Measurements from ENCODE around the gene DPEP2NB. TPM values are rescaled to one million over a fixed set of nuclear protein-coding genes. Genes with fewer than 3 reads are reported as not detected.
"Not testable (repeated sequence)": the region's sequence is repeated elsewhere in the genome, so short reads cannot be mapped to it uniquely, and the experiment has no call there.

DPEP2NB gene
- total RNA-seq, 2 donors from 2014 or later: not detected

DNA sequence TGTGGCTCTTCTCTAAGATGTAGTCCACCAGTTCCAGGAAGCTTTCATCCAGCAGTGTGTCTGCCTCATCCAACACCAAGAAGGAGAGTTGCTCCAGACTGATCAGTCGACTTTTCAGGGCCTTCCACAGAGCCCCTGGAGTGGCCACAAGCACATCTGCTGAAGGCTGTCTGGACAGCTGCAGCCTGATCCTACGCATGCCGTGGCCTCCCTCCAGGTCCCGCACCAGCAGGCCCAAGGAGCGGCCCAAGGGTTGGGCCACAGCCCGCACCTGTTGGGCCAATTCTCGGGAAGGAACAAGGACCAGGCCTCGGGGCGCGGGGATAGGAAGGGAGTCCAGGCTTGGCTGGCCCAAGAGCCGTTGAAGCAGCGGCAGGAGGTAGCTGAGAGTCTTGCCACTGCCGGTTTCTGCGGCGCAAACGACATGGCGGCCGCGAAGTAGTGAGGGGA is 6.6 kb upstream of the DPEP2NB start:
- DNase-seq (no peak), ATAC-seq (peak; percentile 2)
- intact Hi-C loops (cut with DNase I, micrococcal nuclease): no loop called here

DNA sequence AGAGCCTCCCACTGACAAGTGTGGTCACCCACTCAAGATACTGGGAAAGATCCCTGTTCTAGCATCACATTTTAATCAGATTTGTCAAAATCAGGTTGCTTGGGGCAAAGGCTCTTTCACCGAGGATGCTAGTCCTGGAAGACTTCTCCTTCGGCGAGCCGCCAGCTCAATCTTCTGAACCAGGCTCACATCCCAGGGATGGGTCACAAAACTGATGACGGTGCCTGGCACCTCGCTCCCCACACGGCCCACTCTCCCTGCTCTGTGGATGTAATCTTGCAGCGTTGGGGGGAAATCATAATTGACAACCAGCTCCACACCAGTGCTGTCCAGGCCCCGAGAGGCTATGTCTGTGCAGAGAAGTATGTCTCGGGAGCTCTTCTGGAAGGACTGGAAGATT is 5.8 kb upstream of the DPEP2NB start:
- intact Hi-C loops (cut with DNase I, micrococcal nuclease): no loop called here
- ATAC-seq: no peak
- DNase-seq: no peak

DNA sequence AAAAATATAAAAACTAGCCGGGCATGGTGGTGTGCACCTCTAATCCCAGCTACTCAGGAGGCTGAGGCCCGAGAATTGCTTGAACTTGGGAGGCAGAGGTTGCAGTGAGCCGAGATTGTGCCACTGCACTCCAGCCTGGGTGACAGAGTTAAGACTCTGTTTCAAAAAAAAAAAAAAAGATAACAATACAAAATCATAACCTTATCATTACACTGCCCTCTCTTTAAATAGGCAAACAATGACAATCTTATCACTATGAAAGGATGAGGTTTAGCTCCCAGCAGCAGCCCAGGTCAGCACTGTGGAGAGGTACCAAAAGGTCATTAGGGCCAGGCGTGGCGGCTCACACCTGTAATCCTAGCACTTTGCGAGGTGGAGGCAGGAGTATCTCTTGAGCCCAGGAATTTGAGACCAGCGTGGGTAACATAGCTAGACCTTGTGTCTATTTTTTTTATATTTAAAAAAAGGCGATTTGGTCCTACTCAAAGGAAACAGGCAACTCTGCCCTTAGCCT is 3.5 kb upstream of the DPEP2NB start:
- DNase-seq (no peak), ATAC-seq (no peak)
- intact Hi-C loops (cut with DNase I, micrococcal nuclease): no loop called here

DNA sequence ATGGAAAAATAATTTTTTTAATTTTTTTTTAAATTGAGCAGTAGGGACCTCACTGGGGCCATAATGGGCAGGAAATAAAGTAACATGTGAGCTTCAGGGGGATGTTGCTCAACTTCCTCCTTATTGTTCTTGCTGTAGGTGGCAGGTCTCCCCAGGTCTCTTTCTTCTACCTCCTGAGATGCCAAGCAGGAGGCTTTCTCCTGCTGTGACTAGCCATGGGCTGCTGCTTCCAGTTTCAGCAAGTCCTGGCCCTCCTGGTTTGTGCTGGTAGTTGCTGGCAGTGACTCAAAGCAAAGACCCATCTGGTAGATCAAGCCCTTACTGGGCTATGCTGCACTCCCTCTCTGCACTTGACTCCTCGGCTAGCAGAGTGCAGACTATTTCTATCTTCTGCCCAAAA is 2.3 kb downstream of the DPEP2NB start:
- ATAC-seq (no peak), DNase-seq (no peak)
- intact Hi-C loops (cut with DNase I, micrococcal nuclease): no loop called here

DNA sequence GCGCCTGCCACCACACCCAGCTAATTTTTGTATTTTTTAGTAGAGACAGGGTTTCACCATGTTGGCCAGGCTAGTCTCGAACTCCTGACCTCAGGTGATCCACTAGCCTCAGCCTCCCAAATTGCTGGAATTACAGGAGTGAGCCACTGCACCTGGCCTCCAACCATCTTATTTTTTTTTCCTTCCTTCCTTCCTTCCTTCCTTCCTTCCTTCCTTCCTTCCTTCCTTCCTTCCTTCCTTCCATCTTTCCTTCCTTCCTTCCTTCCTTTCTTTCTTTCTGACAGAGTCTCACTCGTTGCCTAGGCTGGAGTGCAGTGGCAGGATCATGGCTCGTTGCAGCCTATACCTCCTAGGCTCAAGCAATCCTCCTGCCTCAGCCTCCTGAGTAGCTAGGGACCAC is 5.8 kb downstream of the DPEP2NB start:
- ATAC-seq; intact Hi-C loops (cut with DNase I, micrococcal nuclease); DNase-seq: not testable (repeated sequence)

DNA sequence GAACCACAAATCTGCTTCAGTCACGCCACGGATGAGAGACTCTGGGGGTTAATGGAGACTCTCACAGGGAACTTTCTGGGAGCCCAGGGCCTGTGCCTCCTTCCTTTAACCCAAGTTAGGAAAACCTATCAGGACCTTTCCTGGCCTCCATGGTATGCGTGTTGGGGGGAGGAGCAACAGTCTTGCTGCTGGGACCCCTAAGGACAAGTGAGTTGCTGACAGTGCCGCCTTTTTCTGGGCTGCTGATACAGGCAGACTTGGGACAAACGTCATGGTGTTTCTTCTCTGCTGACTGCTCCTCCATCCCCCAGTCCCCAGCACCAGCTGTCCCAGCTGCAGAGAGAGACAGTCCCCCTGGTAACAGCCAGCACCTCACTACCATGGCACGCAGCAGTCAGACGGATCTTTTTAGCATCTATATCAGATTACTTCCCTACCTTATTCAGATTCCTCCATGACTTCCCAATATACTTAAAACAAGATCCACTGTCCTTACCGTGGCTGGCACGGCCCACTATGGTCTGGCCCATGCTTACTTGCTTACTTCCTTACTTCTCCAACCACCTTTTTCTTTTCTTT is 6.5 kb downstream of the DPEP2NB start:
- DNase-seq (no peak), ATAC-seq (no peak)

DNA sequence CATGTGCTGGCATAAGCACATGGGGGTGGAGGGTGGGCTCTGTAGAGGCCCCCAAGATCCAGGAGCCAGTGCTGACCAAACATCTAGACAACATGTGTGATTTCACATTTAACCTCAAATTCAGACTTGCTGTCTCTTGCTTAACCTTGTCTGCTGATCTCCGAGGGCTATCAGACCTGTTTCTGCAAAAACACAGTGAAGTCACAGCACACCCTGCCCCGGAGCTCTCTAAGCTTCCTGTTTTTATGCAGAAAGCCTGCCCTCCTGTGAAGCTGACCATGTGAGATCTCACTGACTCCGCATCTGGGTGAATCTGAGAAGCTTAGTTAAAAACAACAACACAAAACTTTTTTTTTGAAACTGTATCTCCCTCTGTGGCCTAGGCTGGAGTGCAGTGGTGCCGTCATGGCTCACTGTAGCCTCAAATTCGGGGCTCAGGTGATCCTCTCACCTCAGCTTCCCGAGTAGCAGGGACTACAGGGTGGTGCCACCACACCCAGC is 9.9 kb downstream of the DPEP2NB start:
- peak in 1 of 2 donors; percentile 46 for DNase-seq
- ATAC-seq: peak; percentile 33
- intact Hi-C loops (cut with DNase I, micrococcal nuclease): no loop called here

More for the DNA sequence above, 6.5 kb downstream of the DPEP2NB start:
- intact Hi-C loops (cut with DNase I, micrococcal nuclease): no loop called here

DNA sequence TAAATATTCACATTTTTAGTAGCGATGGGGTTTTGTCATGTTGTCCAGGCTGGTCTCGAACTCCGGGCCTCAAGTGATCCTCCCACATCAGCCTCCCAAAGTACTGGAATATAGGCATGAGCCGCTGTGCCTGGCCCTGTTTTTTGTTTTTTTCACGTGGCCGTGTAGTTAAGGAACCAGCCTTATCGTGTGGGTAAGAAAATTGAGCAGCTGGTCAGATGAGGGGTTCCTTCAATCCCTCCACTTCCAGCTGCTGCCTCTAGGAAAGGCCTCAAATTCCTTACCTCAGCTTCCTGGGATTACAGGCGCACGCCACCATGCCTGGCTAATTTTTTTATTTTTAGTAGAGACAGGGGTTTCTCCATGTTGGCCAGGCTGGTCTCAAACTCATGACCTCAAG is 10.5 kb downstream of the DPEP2NB start:
- intact Hi-C loops (cut with DNase I, micrococcal nuclease): no loop called here
- DNase-seq (no peak), ATAC-seq (no peak)

DNA sequence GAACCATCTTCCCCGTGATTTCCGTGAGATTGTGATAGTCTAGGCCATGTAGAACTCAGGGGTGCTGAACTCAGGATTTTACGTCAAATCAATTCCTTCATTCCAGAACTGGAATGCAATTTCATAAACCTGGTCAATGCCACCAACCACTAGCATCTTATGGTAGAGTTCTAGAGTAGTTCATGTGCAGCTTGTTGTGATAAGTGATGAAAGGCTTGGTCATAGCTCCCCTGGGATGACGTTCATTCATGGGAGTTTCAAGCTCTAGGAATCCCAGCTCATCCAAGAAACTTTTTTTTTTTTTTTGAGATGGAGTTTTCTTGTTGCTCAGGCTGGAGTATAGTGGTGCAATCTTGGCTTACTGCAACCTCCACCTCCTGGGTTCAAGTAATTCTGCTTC is 12.7 kb downstream of the DPEP2NB start:
- ATAC-seq (no peak), DNase-seq (no peak)
- intact Hi-C loops (cut with DNase I, micrococcal nuclease): no loop called here

DNA sequence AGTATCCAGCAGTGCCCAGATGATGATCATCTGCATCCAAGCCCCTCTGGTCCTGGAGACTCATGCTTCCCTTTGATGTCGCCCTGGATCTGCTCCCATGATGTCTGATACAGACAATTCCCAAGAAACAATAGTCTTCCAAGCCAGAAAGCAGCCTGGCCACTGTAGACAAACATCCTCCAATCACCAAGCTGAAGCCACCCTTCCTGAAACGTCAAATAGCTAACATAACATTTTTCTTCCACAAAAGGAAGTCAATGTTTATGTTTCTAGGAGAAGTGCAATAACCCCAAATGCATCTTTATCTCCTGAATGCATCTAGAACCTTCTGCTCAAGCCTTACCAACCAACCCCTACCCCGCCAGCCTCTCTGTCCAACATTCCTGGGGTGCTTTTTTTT is 15.3 kb downstream of the DPEP2NB start:
- ATAC-seq: no peak
- intact Hi-C loops (cut with DNase I, micrococcal nuclease): no loop called here
- DNase-seq: no peak

DNA sequence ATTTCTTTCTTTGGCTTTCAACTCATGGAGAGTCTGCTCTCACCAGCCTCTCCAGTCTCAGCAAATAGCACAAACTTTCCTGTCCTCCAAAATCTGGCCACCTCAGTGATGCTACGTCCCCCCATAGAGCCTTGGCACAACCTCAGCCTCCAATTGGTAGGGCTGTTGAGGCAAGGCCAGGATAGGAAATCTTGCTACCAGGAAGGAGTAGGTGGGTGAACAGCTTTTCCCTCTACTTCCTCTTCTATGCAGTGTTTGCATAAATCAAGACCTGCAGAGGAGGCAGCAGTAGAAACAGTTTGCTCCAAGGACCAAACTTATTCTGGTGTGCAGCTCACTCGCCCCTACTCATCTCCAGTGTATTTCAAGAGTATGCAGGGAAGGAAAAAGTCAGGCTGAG is 15.7 kb downstream of the DPEP2NB start:
- no peak for ATAC-seq

DNA sequence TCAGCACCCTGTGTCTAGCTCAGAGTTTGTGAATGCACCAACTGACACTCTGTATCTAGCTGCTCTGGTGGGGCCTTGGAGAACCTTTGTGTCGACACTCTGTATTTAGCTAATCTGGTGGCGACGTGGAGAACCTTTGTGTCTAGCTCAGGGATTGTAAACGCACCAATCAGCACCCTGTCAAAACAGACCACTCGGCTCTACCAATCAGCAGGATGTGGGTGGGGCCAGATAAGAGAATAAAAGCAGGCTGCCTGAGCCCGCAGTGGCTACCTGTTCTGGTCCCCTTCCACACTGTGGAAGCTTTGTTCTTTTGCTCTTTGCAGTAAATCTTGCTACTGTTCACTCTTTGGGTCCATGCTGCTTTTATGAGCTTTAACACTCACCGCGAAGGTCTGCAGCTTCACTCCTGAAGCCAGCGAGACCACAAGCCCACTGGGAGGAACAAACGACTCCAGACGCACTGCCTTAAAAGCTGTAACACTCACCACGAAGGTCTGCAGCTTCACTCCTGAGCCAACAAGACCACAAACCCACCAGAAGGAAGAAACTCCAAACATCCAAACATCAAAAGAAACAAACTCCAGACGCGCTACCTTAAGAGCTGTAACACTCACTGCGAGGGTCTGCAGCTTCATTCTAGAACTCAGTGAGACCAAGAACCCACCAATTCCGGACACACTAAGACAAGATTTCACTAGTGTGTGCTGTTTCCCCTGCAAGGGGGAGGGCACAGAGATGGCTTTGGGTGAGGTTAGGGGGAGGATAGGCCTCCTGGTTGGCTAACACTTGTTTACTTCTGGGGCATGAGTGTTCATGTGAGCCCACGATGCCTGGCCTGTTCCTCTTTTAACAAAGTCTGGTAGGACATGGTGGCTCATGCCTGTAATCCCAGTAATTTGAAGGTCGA is 16.7 kb downstream of the DPEP2NB start, which contains the start of gene DPEP2:
TSS of gene DPEP2 (minus strand) at position 706 of the 910 bp plus-strand sequence. CDS start 6,272 bp downstream, outside the sequence.
- peak; percentile 32 for ATAC-seq
- DNase-seq; intact Hi-C loops (cut with DNase I, micrococcal nuclease): not testable (repeated sequence)

More for the DNA sequence above, 15.7 kb downstream of the DPEP2NB start:
- DNase-seq: no peak
- intact Hi-C loops (cut with DNase I, micrococcal nuclease): no loop called here

DNA sequence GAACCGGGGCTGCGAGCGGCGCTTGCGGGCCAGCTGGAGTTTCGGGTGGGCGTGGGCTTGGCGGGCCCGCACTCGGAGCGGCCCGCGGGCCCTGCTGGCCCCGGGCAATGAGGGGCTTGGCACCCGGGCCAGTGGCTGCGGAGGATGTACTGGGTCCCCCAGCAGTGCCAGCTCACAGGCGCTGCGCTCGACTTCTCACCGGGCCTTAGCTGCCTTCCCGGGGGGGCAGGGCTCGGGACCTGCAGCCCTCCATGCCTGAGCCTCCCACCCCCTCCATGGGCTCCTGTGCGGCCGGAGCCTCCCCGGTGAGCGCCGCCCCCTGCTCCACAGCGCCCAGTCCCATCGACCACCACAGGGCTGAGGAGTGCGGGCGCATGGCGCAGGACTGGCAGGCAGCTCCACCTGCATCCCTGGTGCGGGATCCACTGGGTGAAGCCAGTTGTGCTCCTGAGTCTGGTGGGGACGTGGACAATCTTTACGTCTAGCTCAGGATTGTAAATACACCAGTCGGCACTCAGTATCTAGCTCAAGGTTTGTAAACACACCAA is 17.4 kb downstream of the DPEP2NB start:
- intact Hi-C loops (cut with DNase I, micrococcal nuclease); ATAC-seq; DNase-seq: not testable (repeated sequence)

DNA sequence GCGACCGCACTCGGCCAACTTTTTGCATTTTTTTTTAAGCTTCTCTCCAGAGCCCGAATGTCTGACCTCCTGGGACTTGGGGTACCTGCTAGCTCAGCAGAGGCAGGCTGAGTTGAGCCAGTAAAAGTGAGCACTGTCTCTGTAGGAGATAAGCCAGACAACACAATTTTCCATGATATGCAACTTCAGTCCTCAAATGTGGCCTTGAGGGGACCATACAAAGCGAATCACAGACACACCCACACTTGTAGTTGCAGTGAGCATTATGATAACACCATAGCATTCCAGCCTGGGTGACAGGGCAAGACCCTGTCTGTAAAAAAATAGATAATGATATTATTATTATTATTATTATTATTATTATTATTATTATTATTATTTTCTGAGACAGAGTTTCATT is 19.0 kb downstream of the DPEP2NB start:
- intact Hi-C loops (cut with DNase I, micrococcal nuclease): no loop called here
- no peak for DNase-seq
- no peak for ATAC-seq

DNA sequence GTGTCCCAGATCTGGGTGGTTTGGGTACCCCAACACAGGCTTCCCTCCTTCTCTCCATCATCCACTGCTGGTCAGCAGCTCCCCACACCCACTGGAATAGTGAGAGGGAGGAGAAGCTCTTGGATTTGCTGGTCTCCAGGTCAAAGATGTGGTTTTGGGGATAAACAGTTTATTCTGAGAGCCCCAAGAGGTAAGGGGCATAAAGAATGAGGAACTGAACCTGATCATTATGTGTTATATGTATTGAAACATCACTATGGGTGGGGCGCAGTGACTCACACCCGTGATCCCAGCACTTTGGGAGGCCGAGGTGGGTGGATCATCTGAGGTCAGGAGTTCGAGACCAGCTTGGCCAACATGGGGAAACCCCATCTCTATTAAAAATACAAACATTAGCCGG is 20.3 kb downstream of the DPEP2NB start:
- no peak for DNase-seq
- intact Hi-C loops (cut with DNase I, micrococcal nuclease): no loop called here
- ATAC-seq: no peak

DNA sequence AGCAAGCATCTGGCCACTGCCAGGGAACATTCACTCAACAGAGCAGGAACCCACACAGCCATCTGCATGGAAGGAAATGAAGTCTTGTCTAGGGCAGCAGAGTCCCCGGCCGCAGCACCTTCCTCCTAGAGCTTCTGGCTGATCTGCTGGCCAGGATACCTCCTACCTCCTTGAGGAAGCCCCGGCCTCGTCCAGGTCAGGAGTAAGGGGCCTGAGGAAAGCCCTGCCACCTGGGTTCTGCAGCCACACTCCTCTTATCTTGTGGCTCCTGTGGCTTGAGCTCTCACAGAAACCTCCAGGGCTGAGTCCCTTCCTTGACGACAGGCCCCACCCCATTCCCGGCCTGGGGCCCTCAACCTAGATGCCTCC is 21.7 kb downstream of the DPEP2NB start:
- intact Hi-C loops (cut with DNase I, micrococcal nuclease); ATAC-seq; DNase-seq: not testable (repeated sequence)

DNA sequence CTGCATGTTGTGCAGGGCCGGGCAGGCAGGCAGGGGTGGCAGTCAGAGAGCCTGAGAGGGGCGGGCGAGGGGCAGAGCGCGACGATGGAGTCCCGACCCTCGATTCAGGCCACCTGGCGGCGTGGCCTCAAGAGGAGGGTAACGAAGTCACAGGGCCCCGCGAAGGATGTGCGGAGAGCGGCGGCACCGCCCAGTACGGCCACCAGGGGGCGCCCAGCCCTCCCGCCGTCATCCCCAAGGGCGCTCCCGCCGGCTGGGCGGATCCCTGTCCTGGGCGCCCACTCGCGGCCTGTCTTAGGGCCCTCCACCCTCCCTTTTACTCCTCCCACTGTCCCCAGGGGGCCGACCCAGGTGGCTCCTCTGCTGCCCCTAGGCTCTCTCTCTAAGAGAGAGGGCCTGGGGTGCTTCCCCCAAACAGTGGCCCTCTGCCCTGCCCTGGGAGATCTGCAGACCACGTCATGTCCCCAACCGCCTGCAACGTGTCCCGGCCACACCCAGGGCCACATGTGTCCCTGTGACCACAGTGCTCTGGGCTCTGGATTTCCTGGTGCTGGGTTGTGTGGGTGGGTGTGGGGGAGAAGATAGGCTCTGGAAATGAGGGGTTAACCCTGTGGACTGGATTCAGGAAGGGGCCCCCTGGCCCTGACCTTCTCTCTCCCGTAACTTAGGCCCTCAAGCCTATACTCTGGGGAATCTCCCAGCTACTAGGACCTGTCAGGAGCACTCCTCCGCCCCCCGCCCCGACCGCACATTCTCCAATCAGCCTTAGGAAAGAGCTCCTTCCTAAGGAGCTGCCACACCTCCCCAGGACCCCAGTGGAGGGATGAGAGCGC is 22.3 kb downstream of the DPEP2NB start:
- ATAC-seq (peak; percentile 92), DNase-seq (peak; percentile 81 to 86)
- intact Hi-C loops (cut with DNase I, micrococcal nuclease): no loop called here

DNA sequence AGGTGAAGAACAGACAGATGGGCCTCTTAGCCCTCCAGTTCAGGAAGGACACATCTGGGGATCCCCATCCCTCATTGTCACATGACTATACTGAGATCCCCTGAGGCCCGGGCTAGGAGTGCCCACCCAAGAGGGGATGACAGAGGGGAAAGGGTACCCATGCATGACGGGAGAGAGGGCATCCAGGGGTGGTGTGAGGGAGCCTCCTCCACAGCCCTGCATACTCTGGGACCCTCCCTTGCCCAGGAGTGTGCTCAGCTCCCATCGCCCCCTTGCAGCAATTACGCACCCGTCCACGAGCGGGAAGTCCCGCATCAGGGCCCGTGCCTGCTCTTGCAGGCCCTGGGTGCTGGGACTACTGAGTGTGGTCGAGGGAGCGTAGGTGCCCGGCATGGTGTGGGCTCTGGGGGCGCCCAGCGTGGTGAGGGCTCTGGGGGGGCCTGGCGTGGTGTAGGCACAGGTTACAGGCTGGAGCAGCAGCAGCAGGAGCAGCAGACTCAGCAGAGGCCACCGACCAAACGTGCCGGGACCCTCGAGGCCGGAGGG is 23.0 kb downstream of the DPEP2NB start:
- ATAC-seq (no peak), DNase-seq (no peak)
- intact Hi-C loops (cut with DNase I, micrococcal nuclease): no loop called here

Data from left colon (tissue), 2 donors.